ENCODE data around the gene ZC2HC1B. TPM values are rescaled to one million over a fixed set of nuclear protein-coding genes. Genes with fewer than 3 reads are reported as not detected.
"Not testable (repeated sequence)": the region's sequence is repeated elsewhere in the genome, so short reads cannot be mapped to it uniquely, and the experiment has no call there.

Gene ZC2HC1B
- polyA plus RNA-seq, 1 of the 3 experiments (the other 2 are of a cell fraction): not detected

- TF ChIP-seq, protein P1, sequence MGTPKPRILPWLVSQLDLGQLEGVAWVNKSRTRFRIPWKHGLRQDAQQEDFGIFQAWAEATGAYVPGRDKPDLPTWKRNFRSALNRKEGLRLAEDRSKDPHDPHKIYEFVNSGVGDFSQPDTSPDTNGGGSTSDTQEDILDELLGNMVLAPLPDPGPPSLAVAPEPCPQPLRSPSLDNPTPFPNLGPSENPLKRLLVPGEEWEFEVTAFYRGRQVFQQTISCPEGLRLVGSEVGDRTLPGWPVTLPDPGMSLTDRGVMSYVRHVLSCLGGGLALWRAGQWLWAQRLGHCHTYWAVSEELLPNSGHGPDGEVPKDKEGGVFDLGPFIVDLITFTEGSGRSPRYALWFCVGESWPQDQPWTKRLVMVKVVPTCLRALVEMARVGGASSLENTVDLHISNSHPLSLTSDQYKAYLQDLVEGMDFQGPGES (IDR thresholded peaks at IDR 0.05; ENCODE audit: low read depth, low read length): no peak
Measured at GRCh38 chr6:143867236-143867635, 3.0 kb downstream of the ZC2HC1B start (continued).

- CTCF ChIA-PET; H3K27ac ChIP-seq (ENCODE audit: low read depth in 2 of 2, low read length in 1 of 2): not testable (repeated sequence)
- WGBS (ENCODE audit: low lambda C conversion rate): 56% methylated on average over 3 of the region's 3 CpGs
Measured at GRCh38 chr6:143868808-143869207, 4.5 kb downstream of the ZC2HC1B start.

DNA sequence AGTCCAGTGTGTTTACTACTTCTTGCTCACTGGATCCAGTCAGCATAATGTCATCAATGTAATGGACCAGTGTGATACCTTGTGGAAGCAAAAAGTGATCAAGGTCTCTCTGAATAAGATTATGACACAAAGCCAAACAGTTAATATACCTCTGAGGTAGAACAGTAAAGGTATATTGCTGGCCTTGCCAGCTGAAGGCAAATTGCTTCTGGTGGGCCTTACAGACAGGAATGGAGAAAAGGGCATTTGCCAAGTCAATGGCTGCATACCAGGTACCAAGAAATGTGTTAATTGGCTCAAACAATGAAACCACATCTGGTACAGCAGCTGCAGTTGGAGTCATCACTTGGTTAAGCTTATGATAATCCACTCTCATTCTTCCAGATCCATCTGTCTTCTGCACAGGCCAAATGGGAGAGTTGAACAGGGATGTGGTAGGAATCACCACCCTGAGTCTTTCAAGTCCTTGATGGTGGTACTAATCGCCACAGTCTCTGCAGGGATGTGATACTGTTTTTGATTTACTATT lies 7.0 kb downstream of the ZC2HC1B start:
- H3K9ac ChIP-seq; H3K9me2 ChIP-seq; POLR2A ChIA-PET; H3K9me3 ChIP-seq; H2AFZ ChIP-seq (ENCODE audit: low read depth); H3K79me2 ChIP-seq (ENCODE audit: insufficient read depth); H3K36me3 ChIP-seq (replicated peaks in 1 of 2; ENCODE audit: control insufficient read depth in 1 of 2, insufficient read depth in 2 of 2, low read length in 1 of 2); H3K27me3 ChIP-seq (ENCODE audit: insufficient read depth); H3K4me2 ChIP-seq; H3K27ac ChIP-seq (ENCODE audit: low read depth in 2 of 2, low read length in 1 of 2); DNase-seq; CTCF ChIA-PET; H3F3A ChIP-seq (replicated peaks; ENCODE audit: insufficient read depth); H3K4me1 ChIP-seq (ENCODE audit: control insufficient read depth in 1 of 2, insufficient read depth in 2 of 2, low read depth in 1 of 2, low read length in 1 of 2); H3K4me3 ChIP-seq (ENCODE audit: low read depth in 2 of 2, low read length in 1 of 2); H4K20me1 ChIP-seq (ENCODE audit: insufficient read depth): not testable (repeated sequence)
- WGBS (ENCODE audit: low lambda C conversion rate): 14% methylated on average over 1 of the region's 1 CpG

More at GRCh38 chr6:143868808-143869207, 4.5 kb downstream of the ZC2HC1B start:
- H3K36me3 ChIP-seq (replicated peaks in 1 of 2; ENCODE audit: control insufficient read depth in 1 of 2, insufficient read depth in 2 of 2, low read length in 1 of 2): peaks cover 17 to 18% of the 10 kb centered on the region in 2 experiments
- DNase-seq; H2AFZ ChIP-seq (ENCODE audit: low read depth); H3K4me1 ChIP-seq (ENCODE audit: control insufficient read depth in 1 of 2, insufficient read depth in 2 of 2, low read depth in 1 of 2, low read length in 1 of 2); H3K4me2 ChIP-seq; H4K20me1 ChIP-seq (ENCODE audit: insufficient read depth); H3K9ac ChIP-seq; H3K79me2 ChIP-seq (ENCODE audit: insufficient read depth); H3F3A ChIP-seq (replicated peaks; ENCODE audit: insufficient read depth); H3K27me3 ChIP-seq (ENCODE audit: insufficient read depth); H3K9me2 ChIP-seq; POLR2A ChIA-PET; H3K4me3 ChIP-seq (ENCODE audit: low read depth in 2 of 2, low read length in 1 of 2); H3K9me3 ChIP-seq: not testable (repeated sequence)

GRCh38 chr6:143872201-143872600 lies 7.9 kb downstream of the ZC2HC1B start:
- 38% methylated on average over 2 of the region's 2 CpGs for WGBS (ENCODE audit: low lambda C conversion rate)
- no peak overlapping the region; the same call in 1 of the 2 replicates for H3K4me2 ChIP-seq

GRCh38 chr6:143873600-143873999 lies 9.3 kb downstream of the ZC2HC1B start:
- H3K9me2 ChIP-seq; CTCF ChIA-PET; H3K27me3 ChIP-seq (ENCODE audit: insufficient read depth); H3F3A ChIP-seq (replicated peaks; ENCODE audit: insufficient read depth); H3K36me3 ChIP-seq (replicated peaks in 1 of 2; ENCODE audit: control insufficient read depth in 1 of 2, insufficient read depth in 2 of 2, low read length in 1 of 2); DNase-seq; H4K20me1 ChIP-seq (ENCODE audit: insufficient read depth); H3K27ac ChIP-seq (ENCODE audit: low read depth in 2 of 2, low read length in 1 of 2); H3K9me3 ChIP-seq; H3K4me3 ChIP-seq (ENCODE audit: low read depth in 2 of 2, low read length in 1 of 2); H2AFZ ChIP-seq (ENCODE audit: low read depth); POLR2A ChIA-PET; H3K4me2 ChIP-seq; H3K4me1 ChIP-seq (ENCODE audit: control insufficient read depth in 1 of 2, insufficient read depth in 2 of 2, low read depth in 1 of 2, low read length in 1 of 2); H3K79me2 ChIP-seq (ENCODE audit: insufficient read depth); H3K9ac ChIP-seq: not testable (repeated sequence)
- WGBS (ENCODE audit: low lambda C conversion rate): 50% methylated on average over 2 of the region's 4 CpGs

More at GRCh38 chr6:143872201-143872600, 7.9 kb downstream of the ZC2HC1B start:
- H4K20me1 ChIP-seq (ENCODE audit: insufficient read depth): no peaks in the 10 kb centered on the region
- no peak overlapping the region for H3K4me3 ChIP-seq (ENCODE audit: low read depth in 2 of 2, low read length in 1 of 2)
- H3K9me3 ChIP-seq: no peaks in the 10 kb centered on the region
- H3K9ac ChIP-seq: no peak overlapping the region
- no peak overlapping the region for H2AFZ ChIP-seq (ENCODE audit: low read depth)
- DNase-seq: no peak
- no peaks in the 10 kb centered on the region for H3F3A ChIP-seq (replicated peaks; ENCODE audit: insufficient read depth)
- H3K27ac ChIP-seq (ENCODE audit: low read depth in 2 of 2, low read length in 1 of 2): no peak overlapping the region
- H3K36me3 ChIP-seq (replicated peaks in 1 of 2; ENCODE audit: control insufficient read depth in 1 of 2, insufficient read depth in 2 of 2, low read length in 1 of 2): no peaks in the 10 kb centered on the region
- H3K27me3 ChIP-seq (ENCODE audit: insufficient read depth): no peaks in the 10 kb centered on the region
- no peaks in the 10 kb centered on the region for H3K9me2 ChIP-seq
- TF ChIP-seq FOSL2 (IDR thresholded peaks at IDR 0.05; ENCODE audit: borderline replicate concordance, low read depth) (no peak), EZH2phosphoT487 (IDR thresholded peaks at IDR 0.05; ENCODE audit: borderline replicate concordance, low read depth) (no peak), RCOR1 (IDR thresholded peaks at IDR 0.05; ENCODE audit: low read length) (no peak), GABPA (IDR thresholded peaks at IDR 0.05; ENCODE audit: low read depth) (no peak), EP300 (IDR thresholded peaks at IDR 0.05; ENCODE audit: borderline replicate concordance in 1 of 2, low read depth in 1 of 2, low read length in 1 of 2) (no peak), TCF12 (IDR thresholded peaks at IDR 0.05) (no peak), YY1 (IDR thresholded peaks at IDR 0.05; ENCODE audit: low read depth) (no peak), RFX5 (IDR thresholded peaks at IDR 0.05; ENCODE audit: low read length) (no peak)
- TF ChIP-seq, protein P2, sequence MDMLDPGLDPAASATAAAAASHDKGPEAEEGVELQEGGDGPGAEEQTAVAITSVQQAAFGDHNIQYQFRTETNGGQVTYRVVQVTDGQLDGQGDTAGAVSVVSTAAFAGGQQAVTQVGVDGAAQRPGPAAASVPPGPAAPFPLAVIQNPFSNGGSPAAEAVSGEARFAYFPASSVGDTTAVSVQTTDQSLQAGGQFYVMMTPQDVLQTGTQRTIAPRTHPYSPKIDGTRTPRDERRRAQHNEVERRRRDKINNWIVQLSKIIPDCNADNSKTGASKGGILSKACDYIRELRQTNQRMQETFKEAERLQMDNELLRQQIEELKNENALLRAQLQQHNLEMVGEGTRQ (IDR thresholded peaks at IDR 0.05; ENCODE audit: borderline replicate concordance, low read depth, low read length): no peak
- TF ChIP-seq, protein P3, sequence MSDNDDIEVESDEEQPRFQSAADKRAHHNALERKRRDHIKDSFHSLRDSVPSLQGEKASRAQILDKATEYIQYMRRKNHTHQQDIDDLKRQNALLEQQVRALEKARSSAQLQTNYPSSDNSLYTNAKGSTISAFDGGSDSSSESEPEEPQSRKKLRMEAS (IDR thresholded peaks at IDR 0.05; ENCODE audit: low read depth): no peak
- TF ChIP-seq, protein P4, sequence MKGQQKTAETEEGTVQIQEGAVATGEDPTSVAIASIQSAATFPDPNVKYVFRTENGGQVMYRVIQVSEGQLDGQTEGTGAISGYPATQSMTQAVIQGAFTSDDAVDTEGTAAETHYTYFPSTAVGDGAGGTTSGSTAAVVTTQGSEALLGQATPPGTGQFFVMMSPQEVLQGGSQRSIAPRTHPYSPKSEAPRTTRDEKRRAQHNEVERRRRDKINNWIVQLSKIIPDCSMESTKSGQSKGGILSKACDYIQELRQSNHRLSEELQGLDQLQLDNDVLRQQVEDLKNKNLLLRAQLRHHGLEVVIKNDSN (IDR thresholded peaks at IDR 0.05; ENCODE audit: borderline replicate concordance, low read depth): no peak
- ChIA-PET CTCF (no interaction called here), POLR2A (no interaction called here)
- H3K4me1 ChIP-seq (ENCODE audit: control insufficient read depth in 1 of 2, insufficient read depth in 2 of 2, low read depth in 1 of 2, low read length in 1 of 2): no peaks in the 10 kb centered on the region
- H3K79me2 ChIP-seq (ENCODE audit: insufficient read depth): no peaks in the 10 kb centered on the region
